T1000 (cell line): ENCODE results near the gene TMEM43.

Source experiments
- DNase-seq: peaks from one replicate; lab custom pipeline; 2025; ENCODE audit warnings: mixed read lengths; lab: John Stamatoyannopoulos, UW

Gene TMEM43

DNA sequence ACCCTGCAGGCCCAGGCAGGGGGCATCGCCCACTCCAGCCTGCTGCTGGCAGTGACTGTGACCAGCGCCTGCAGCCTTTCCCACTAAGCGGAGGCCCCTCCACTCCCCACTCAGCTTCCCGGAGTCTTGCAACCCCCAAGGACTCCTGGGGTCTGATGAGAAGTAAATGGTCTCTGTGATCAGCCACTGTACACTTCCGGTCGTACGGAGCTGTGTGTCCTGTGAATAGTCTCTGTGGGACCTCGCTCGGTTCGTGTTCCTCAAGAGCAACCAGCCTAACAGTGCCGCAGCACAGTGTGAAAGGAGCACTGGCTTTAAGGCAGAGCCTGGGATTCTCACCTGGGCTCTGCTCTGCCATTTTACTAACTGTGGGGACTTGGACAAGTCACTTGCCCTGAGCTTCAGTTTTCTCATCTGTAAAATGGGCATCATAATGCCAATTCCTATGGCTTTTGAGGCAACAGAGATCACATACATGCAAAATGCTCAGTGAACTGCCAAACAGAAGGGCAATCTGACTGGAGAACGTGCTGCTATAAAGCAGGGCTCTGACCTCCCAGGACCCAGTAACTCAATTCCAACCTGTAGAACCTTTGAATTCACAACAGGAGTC, 26.7 kb downstream of the TMEM43 start:
- no peak for DNase-seq

DNA sequence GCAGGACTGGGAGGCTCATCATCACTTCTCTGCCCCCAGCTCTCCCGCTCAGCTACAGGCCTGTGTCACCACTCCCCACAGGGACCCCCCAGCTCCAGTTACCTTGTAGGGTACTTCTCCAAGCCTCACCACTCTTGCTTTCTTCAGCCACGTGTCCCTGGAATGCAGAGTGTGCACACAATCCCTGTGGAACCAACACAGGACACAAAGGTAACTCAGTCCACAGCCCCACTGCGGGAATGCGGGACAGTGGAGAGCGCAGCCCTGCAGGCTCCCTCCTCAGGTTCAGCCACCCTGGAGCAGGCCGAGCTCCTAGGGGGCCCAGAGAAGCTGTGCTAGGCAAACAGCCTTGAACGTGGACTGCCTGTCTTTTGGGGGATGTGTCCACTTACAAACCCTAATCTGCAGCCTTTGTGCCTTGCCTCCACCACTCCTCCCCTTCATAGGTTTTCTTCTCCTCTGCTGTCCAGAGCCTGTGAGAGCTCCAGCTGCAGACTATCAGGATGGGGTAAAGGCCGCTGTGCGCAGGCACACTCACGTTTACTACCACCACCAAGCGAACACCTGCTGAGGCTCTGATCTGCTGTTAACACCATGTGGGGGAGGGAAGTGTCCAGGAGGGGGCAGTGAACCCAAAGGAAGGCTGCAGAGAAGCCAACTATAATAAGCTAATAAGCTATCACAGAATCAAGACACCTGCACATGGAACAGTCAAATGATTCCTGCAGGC, 27.5 kb downstream of the TMEM43 start:
- DNase-seq, result no peak

DNA sequence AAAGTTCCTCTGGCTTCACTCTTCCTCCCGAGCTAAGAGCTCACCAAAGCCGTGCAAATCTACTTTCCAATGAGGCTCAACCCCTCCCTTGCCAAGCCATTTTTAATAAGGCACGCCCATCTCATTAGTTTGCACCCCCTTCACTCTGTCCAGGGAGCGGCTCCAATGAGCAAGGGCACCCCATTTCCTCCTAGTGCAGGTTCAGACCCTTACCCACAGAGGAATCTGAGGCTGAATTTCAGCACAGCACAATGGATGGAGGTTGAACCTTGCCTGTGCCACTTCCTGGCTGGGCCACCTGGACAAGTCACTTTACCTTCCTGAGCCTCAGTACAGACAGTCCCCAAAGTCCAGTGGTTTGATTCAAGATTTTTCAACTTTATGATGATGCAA, 28.1 kb downstream of the TMEM43 start:
- DNase-seq, result no peak

DNA sequence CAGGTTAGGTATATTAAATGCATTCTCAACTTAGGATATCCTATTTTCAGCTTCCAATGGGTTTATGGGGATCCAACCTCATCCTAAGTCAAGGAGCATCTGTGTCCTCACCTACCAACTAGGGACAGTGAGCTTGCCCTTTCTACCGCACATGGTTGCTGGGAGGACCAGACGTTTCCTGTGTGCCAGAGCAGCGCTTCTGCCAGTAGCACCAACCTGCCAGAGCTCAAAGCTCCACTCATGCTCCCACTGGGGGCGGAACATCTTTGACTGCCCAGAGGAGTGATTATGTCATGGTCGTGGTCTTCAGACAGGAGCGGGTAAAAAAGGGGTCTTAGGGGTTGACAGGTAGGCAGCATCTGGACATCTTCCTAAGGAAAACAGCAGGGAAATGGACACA, 28.8 kb downstream of the TMEM43 start:
- no peak for DNase-seq

DNA sequence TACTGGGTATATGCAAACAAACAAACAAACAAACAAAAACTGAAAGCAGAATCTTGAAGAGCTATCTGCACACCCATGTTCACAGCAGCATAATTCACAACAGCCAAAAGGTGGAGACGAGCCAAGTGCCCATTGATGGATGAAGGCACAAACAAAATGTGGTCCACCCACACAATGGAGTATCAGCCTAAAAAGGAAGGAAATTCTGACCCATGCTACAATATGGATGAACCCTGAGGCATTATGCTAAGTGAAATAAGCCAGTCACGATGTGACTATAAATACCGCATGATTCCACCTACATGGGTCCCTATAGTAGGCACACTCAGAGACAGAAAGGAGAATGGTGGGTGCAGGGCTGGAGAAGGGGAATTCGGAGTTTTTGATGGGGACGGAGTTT, 29.4 kb downstream of the TMEM43 start:
- no peak for DNase-seq

DNA sequence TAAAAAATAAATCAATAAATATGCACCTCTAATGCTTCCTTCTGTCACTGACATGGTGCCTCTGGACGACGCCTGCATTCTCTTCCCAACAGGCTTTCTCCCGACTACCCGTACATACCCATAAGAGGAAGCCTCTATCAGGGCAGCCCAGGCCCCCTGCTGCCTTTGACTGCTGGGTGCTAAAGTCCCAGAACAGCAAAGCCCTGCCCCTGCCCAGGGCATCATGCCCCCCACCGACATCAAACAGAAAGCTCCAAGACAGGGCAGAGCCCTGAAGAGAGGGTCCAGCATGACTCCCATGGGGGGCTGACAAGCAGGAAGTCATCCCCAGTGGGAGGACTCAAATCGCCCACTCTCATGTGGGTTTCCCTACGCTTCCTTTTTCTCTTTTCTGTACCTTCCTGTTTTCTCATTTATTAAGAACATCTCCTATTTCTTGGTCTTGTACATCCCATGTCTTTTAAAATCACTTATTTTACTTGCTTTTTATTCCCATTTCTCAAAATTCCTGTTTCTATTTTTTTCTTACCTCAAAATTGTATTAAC, 30.1 kb downstream of the TMEM43 start:
- no peak for DNase-seq

DNA sequence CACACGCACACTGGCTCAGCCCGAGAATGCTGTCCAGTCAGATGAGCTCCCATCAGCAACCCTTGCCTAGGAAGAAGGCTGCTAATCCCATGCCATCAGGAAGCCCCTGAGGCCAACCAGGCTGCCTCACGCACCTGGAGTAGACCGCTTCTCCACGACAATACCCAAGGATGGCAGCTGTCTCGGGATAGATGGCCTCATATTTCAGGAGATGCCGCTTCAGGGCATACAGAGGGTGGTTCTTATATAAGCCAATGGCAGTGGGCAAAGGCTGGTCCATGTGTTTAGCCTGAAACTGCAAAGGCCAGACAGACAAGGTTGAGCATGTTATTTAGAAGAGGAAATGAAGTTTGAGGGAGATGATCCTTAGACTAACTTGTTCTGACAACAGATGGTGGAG, 31.3 kb downstream of the TMEM43 start:
- DNase-seq, result no peak

DNA sequence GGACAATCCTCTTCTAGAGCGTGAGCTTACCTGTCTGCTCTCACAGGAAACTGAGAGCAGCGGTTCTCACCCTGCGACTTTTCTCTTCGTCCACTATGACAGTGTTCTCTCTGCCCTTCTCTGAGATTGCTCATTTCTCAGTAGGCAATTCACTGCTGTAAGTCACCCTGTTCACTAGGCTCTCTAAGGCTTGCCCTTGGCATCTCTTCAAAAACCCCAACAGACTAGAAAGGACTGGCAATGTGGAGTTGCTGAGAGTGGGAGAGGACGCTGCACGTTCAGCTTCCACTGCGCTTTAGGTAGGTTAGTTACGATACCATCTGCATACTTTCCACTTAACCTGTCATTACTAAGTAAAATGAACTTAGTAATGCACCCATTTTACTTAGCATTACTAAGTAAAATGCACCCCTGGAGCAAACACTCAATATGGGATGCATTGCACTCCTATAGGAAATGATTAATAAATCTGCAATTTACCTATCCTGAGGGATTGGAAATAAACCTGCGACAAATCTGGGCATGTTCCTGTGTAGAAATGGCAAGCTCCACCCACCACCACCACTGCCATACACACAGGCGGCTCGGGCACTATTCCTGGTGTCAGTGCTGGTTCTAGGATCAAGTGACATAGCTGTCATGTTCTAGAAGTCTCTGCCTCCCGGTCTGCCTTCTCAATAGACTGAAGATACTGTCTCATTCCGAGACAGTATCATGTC, 32.1 kb downstream of the TMEM43 start:
- DNase-seq, result no peak

DNA sequence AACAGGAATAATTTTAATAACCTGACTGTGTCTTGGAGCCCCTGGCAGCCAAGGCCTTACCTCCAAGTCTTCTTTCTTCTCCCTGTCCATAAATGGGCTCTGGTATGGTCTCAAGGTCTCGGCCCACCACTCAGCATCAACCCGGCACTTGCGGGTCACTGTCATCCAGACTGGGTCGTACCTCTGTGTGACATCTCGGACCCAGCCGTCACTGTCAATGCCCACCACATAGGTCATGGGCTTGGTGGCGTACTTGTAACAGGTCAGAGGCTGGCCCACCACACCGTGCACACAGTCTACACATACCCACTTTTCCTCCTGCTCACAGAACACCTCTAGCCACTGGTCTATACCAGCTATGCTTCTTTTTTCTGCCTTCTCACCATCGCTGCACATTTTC, 33.1 kb downstream of the TMEM43 start:
- DNase-seq, result no peak

DNA sequence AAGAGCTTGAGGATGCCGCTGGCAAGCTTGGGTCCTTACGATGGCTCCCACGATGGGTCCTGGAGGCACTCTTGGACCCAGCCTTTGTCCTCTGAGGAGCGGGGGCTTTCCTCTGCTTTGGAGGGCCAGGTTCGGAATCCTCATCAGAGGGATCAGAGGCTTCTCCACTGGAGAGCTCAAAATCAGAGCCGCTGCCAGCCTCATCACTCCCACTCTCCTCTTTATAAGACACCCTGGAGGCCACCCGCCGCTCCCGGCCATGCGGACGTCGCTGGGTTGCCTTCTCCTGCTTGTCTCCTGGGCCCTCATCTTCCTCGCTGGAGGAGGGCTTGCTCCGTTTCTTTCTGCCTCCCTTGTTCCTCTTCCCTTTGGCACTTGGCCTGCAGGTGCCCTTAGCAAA, 33.5 kb downstream of the TMEM43 start:
- DNase-seq, result no peak

DNA sequence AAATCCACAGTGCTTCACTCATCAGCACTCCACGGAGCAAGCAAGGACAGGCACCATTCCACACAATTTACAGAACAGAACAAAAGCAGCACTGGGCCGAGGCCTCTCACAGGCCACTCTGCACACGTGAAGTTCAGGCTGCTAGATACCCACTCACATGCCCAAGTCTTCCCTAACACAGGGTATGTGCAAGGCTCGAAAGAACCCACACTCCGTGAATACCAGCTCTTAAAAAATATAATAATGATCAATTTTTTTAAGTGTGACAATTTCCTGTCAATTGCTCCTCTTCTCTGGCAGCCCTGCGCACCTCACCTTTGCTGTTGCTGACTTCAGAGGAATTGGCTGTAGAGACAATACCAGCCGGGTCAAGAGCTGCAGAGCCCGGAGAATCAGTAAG, 34.6 kb downstream of the TMEM43 start:
- DNase-seq, result no peak

DNA sequence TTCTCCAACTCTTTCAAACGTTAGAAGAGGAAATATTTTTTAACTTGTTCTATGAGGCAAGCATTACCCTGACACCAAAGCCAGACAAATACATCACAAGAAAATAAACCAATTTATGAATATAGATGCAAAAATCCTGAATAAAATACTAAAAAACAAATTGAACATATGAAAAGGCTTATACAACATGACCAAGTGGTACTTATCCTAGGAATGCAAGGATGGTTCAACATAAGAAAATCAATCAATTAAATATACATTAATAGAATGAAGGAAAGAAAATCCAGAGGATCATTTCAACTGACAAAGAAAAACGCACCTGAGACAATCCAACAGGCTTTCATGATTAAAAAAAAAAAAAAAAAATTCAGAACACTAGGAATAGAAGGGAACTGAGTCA, 36.4 kb downstream of the TMEM43 start:
- no peak for DNase-seq

DNA sequence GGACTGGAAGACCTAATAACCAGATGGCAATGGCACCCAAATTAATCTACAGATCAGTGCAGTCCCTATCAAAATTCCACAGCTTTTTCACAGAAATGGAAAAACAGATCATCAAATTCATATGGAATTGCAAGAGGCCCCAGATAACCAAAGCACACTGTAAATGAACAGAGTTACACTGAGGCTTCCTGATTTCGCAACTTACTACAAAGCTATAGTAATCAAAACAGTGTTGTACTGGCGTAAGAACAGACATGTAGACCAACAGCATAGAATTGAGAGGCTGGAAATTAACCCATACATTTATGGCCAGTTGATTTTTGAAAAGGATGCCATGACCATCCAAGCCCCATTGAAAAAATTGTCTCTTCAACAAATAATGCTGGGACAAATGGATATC, 37.3 kb downstream of the TMEM43 start:
- DNase-seq, result no peak

DNA sequence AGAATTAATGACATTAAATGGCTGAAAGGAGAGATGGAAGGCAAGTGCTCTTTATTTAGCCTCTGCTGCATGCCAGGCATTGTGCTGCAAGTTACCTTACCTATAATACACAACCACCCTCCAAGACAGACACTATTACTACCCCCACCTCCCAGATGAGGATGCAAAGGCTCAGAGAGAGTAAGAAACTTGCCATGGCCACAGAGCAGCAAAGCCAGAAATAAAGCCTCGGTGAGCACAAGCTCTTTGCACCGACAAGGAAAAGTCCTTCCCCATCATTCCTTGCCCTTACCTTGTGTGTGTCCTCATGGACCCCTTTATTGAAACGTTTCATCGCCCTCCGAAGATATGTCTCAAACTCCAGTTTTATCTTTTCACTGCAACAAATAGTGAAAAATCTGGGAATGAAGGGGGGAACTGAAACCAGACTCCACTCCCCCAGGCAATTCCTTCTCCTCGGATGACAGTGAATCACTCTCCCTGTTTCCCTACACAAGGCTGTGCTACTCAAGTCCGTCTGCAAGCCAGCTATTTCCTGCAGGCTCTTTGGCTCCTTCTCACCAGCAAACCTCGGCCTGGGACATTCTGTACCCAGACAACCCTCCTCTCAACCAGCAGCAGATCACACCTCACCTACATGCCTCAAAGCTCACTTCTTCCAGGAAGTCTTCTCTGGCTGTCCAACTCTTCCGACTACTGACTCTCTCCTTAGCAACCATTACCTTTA, 42.2 kb downstream of the TMEM43 start:
- DNase-seq, result no peak

DNA sequence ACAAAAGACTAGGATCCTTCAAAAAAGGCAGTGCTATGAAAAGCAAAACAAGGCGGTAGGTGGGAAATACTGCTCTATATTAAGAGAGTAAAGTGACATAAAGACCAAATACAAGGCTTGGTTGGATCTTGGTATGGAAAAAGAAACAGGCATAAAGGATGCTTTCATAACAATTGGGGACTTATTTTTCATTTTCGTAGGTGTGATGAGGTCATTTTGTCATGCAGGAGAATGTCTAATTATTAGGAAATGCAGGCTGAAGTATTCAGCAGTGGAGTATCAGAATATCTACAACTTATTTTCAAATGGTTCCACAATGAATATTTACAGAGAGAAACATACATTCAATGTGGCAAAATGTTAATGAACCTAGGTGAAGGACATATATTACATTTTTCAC, 44.6 kb downstream of the TMEM43 start:
- DNase-seq, result no peak

DNA sequence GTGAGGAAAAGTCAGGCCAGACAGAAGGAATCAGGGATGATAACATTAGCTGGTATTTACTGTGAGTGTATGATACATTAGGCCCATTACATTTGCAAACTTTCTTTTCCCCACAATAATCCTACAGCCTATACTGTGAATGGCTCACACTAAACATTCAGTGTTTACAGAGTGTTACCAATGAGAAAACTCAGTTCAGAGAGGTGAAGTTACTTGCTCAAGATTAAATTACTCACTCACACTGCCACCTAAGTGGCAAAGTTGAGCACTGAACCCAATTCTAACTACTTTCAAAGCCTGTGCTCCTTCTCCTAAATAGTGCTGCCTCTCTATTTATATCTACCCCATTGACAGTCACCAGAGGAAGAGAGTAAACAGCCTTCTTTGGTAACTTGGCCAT, 45.0 kb downstream of the TMEM43 start:
- DNase-seq, result no peak

DNA sequence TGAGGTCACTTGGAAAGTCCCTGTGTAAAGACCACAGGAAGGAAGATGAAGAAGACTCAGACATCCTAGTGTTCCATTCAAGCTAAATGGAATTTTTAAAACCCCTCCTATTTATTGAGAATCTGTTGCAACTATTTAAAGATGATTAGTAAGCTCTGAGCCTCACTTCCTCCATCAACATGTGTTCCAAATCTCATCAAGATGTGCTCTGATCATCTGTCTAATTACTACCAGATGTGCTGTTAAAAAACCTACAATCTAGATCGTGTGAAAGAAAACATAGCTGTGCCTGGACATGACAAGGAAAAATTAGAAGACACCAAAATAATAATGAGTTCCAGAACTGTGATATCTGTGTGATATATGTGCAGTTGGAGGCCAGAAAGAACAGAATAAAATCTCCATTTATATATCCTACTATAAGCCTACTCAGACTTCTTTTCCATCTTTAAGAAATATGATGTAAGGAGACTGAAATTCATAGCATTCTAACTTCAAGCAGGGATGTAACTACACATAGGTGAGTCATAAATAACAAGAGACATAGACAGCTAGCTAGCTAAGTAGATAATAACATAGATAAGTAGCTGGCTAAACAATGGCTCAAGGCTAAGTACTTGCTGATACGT, 45.8 kb downstream of the TMEM43 start:
- no peak for DNase-seq

DNA sequence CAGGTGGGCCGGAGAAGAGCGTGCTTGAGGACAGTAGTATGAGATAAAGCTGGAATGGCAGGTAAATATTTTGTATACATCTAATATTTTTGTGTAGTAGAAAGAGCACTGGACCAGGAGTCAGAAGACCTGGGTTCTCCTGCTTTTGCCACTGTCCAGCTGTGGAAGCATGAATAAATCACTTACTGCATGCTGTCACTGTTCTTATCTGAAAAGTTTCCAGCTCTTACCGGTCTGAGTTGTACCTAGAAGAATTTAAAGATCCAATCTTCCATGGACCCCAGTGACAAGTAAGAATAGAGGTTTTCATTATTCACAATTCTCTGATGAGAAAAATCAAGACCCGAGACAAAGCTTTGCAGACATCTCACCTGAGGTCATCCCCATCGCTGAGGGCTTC, 47.6 kb downstream of the TMEM43 start:
- no peak for DNase-seq

DNA sequence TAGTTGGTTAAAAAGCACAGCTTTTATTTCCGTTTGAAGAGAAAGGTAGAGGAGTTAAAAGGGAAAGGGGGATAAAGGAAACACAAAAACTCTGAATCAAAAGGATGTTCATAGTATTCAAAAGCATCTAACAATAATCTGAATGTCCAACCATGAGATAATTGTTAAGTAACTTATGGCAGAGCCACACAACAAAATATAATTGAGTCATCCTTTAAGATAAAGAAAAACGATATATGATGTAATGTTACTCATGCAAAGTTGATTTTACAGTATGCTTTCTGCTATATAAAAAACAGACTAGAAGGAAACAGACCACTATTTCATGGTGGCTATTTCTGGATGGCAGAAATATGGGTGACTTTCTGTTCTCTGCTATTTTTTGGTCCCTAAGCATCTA, 49.6 kb downstream of the TMEM43 start:
- DNase-seq, result no peak

DNA sequence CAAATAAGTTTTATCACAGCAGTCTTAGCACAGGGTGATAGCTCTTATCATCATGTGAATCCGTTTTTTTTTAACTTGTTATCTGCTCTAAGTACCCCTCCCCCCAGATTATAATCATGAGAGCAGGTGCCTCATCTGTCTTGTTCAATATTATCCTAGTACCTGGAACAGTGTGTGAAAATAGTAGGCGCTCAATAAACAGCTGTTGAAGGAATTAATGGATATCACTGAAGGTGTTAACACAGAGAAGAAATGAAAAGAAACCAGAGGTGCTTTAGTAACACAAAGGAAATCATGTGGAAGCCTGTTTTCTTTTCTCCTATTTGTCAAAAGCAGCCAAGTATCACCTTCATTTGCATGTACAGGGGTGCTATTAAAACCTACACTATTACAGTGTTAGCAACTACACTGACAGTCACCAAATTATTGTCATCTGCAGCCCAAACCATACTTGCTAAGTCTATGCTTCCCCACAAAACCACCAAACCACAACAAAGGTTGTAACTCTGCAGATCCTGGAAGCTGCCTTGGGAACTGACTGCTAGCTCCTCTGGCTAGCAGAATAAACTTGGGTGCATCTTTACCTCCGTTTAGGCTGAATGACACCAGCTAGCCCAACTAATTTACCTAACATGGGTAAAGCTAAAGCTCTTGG, 50.7 kb downstream of the TMEM43 start:
- no peak for DNase-seq

DNA sequence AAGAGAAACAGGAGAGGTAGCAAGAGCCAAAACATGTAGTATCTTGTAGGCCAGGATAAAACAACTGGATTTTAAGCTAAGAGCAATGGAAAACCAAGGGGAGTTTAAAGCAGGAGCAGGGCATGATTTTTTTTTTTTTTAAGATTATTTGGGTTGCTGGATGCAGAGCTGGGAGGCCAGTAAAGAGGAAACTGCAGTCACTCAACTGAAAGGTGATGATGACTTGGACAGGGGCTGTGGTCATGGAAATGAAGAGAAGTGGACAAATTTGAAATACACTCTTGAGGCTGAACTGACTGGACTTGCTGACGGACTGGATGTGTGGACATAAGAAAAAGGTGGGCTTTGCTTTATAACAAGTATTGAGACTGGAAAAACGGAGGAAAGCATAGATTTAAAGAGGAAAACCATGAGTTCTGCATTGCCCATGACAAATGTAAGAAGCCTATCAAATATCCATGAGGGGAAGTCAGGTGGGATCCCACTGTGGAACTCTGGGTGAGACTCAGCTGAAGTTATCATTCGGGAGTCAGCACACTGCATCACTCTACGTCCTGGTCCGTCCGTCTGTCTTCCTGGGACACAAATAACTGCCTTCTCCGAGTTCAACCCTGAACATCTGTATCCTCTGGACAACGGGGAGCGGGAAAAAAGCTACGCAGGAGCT, 52.9 kb downstream of the TMEM43 start:
- DNase-seq, result no peak
